Loucy (cell line): ENCODE results near the gene SEMA6A.

Source experiments
- H2AFZ ChIP-seq: fragments of 200-600 bp; sonication (generic); 2 replicates; pipeline ENCODE4 v1.6.0; 2016; ENCODE audit warnings: antibody characterized with exemption, mild to moderate bottlenecking, low read length, moderate library complexity
- H3F3A ChIP-seq: fragments of 200-600 bp; 2 replicates; pipeline ENCODE4 v1.6.0; 2016; ENCODE audit warnings: antibody characterized with exemption, low read depth, mild to moderate bottlenecking
- H3K27me3 ChIP-seq: fragments of 200-600 bp; sonication (generic); 2 replicates; pipeline ENCODE4 v1.6.1; 2014; ENCODE audit warnings: low read length, mild to moderate bottlenecking; ENCODE audit not compliant: insufficient read depth, poor library complexity, severe bottlenecking
- H3K36me3 ChIP-seq: fragments of 200-600 bp; sonication (generic); 2 replicates; pipeline ENCODE4 v1.6.1; 2016; ENCODE audit warnings: low read length; ENCODE audit not compliant: insufficient read depth
- H3K4me1 ChIP-seq: fragments of 200-600 bp; sonication (generic); 2 replicates; pipeline ENCODE4 v1.5.1; 2014; ENCODE audit warnings: low read length, mild to moderate bottlenecking; ENCODE audit not compliant: insufficient read depth, poor library complexity, severe bottlenecking
- H3K4me2 ChIP-seq: fragments of 200-600 bp; sonication (generic); 2 replicates; pipeline ENCODE4 v1.6.0; 2014; ENCODE audit warnings: antibody characterized with exemption, low read length, low read depth, mild to moderate bottlenecking; ENCODE audit not compliant: poor library complexity, severe bottlenecking
- H3K4me3 ChIP-seq: fragments of 200-600 bp; sonication (generic); 2 replicates; pipeline ENCODE4 v1.5.1; 2014; ENCODE audit warnings: low read length, mild to moderate bottlenecking, mixed read lengths; ENCODE audit not compliant: poor library complexity, severe bottlenecking
- H3K79me2 ChIP-seq: fragments of 200-600 bp; sonication (generic); 2 replicates; pipeline ENCODE4 v1.6.1; 2014; ENCODE audit warnings: low read length; ENCODE audit not compliant: insufficient read depth
- H3K9ac ChIP-seq: fragments of 200-600 bp; sonication (generic); 2 replicates; pipeline ENCODE4 v1.6.0; 2014; ENCODE audit warnings: mild to moderate bottlenecking, low read depth, low read length, moderate library complexity; ENCODE audit not compliant: poor library complexity, severe bottlenecking
- H3K9me2 ChIP-seq: fragments of 200-600 bp; sonication (generic); replicated peaks from 2 replicates; pipeline ENCODE4 v1.6.1; 2016; ENCODE audit warnings: low read depth, low read length, mixed read lengths
- H3K9me3 ChIP-seq: fragments of 200-600 bp; sonication (generic); 2 replicates; pipeline ENCODE4 v1.6.1; 2014; ENCODE audit warnings: mild to moderate bottlenecking, antibody characterized with exemption, low read length, low read depth; ENCODE audit not compliant: insufficient read depth
- H4K20me1 ChIP-seq: fragments of 200-600 bp; sonication (generic); 2 replicates; pipeline ENCODE4 v1.6.0; 2014; ENCODE audit warnings: antibody characterized with exemption, low read length, mild to moderate bottlenecking; ENCODE audit not compliant: insufficient read depth, poor library complexity, severe bottlenecking
- EZH2phosphoT487 ChIP-seq: fragments of 200-600 bp; IDR thresholded peaks from 2 replicates; pipeline ENCODE4 v1.6.1; 2018; ENCODE audit warnings: antibody characterized with exemption, mild to moderate bottlenecking, moderate library complexity, borderline replicate concordance
- TF ChIP-seq, protein P1 (sequence below): fragments of 200-600 bp; sonication (generic); conservative IDR thresholded peaks from 2 replicates; pipeline ENCODE4 v1.5.1; 2014; ENCODE audit warnings: mild to moderate bottlenecking, antibody characterized with exemption, low read length

The SEMA6A gene

DNA sequence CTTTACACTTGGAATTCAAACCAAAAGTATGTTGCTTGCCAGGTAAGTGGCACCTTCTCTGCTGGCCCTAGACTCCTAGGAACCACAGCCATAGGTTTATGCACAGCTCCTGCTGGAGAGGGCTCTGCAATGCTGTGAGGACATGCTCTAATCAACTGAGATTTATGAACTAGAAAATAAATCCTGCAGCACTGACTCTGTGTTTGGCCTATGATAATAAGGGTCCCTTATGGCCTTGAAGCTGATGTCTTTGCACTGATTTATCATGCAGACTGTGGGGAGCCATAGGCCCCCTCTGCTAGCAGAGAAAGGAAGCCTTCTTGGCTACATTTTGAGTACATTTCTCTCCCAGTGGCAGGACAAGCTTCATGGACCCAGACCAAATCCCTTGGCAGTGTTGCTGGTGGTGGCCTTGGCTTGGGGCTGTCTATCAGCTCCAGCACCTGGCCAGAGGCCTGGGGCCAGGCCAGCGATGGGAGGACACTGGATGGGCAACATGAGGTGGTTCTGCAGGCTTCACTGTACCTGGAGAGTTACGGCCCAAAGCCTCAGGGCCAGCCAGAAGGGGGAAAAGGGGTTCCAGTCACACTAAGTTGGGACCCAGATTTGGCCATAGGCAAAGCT lies 178.0 kb downstream of the SEMA6A start:
- Histone ChIP-seq H3F3A (no peaks in the 10 kb centered on the region), H3K4me3 (no peak overlapping the region), H4K20me1 (no peaks in the 10 kb centered on the region), H3K9me2 (no peaks in the 10 kb centered on the region), H3K79me2 (no peaks in the 10 kb centered on the region), H3K9me3 (no peaks in the 10 kb centered on the region), H3K9ac (no peak overlapping the region), H3K4me1 (no peaks in the 10 kb centered on the region), H3K4me2 (no peak overlapping the region), H3K36me3 (no peaks in the 10 kb centered on the region), H3K27me3 (no peaks in the 10 kb centered on the region), H2AFZ (no peak overlapping the region)
- TF ChIP-seq, protein P1, sequence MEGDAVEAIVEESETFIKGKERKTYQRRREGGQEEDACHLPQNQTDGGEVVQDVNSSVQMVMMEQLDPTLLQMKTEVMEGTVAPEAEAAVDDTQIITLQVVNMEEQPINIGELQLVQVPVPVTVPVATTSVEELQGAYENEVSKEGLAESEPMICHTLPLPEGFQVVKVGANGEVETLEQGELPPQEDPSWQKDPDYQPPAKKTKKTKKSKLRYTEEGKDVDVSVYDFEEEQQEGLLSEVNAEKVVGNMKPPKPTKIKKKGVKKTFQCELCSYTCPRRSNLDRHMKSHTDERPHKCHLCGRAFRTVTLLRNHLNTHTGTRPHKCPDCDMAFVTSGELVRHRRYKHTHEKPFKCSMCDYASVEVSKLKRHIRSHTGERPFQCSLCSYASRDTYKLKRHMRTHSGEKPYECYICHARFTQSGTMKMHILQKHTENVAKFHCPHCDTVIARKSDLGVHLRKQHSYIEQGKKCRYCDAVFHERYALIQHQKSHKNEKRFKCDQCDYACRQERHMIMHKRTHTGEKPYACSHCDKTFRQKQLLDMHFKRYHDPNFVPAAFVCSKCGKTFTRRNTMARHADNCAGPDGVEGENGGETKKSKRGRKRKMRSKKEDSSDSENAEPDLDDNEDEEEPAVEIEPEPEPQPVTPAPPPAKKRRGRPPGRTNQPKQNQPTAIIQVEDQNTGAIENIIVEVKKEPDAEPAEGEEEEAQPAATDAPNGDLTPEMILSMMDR = no peak
- TF ChIP-seq EZH2phosphoT487 = no peak

DNA sequence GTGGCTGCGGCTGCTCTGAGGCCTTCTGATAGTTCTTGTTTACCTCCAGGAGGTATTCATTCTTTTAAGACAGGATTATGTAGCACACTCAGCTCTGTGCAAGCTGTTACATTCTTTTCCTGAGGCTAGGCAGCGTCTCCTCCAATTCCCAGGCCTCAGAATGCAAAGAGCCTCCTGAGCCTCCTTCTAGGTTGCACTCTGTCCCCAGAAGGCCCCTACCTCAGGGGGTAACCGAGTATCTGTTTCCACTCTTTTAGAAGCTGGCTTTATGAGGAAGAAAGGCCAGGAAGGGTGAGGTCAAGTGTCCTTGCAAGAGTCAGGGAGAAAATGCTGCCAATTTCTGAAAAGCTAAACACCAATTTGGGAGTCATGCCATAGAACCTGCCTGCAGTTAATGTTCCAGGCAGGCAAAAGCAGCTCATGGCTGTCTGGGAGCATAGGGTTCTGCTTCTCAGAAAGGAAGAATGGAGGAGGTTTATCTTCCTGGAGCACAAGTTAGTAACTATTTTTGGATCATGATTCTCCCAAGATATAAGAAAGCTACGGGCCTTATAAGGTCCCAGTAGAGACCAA lies 178.9 kb downstream of the SEMA6A start:
- H3F3A ChIP-seq = no peaks in the 10 kb centered on the region
- no peaks in the 10 kb centered on the region for H3K79me2 ChIP-seq
- no peaks in the 10 kb centered on the region for H3K4me1 ChIP-seq
- H3K27me3 ChIP-seq = no peaks in the 10 kb centered on the region
- H3K36me3 ChIP-seq = no peaks in the 10 kb centered on the region
- no peaks in the 10 kb centered on the region for H3K9me3 ChIP-seq
- no peak overlapping the region for H3K4me3 ChIP-seq
- H3K9ac ChIP-seq = no peak overlapping the region
- TF ChIP-seq, protein P1 = no peak
- no peak for TF ChIP-seq EZH2phosphoT487
- H4K20me1 ChIP-seq = no peaks in the 10 kb centered on the region
- H3K4me2 ChIP-seq = no peak overlapping the region
- no peak overlapping the region for H2AFZ ChIP-seq
- H3K9me2 ChIP-seq = no peaks in the 10 kb centered on the region

DNA sequence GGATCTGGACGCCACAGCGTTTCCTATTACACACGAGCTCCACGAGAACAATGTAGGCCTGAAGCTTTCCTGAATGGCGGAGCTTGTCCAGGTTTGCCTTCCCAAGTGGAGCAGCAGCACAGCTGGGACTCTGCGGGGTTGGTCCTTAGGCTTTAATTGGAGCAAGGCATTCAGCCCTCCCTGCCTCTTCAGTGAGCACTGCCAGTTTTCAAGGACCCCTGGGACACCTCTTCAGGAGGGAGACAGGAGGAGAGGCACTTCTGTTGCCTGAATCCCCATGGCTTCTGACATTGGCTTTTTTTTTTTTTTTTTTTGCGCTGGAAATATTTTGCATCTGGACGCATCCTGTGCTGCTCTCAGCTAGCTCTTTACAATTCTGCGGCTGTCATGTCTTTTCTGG lies 179.4 kb downstream of the SEMA6A start:
- TF ChIP-seq, protein P1 = no peak
- no peak for TF ChIP-seq EZH2phosphoT487
- Histone ChIP-seq H3K79me2 (no peaks in the 10 kb centered on the region), H4K20me1 (no peaks in the 10 kb centered on the region), H3K4me3 (no peak overlapping the region), H3K36me3 (no peaks in the 10 kb centered on the region), H3K4me1 (no peaks in the 10 kb centered on the region), H3K27me3 (no peaks in the 10 kb centered on the region), H3K9me3 (no peaks in the 10 kb centered on the region), H3K4me2 (no peak overlapping the region), H3K9ac (no peak overlapping the region), H3K9me2 (no peaks in the 10 kb centered on the region), H2AFZ (no peak overlapping the region), H3F3A (no peaks in the 10 kb centered on the region)
